ENCODE data around the gene TTC9B. TPM values are rescaled to one million over a fixed set of nuclear protein-coding genes. Genes with fewer than 3 reads are reported as not detected.

Gene TTC9B
- polyA plus RNA-seq, 1 donor from 2014 or later, result 25.0 TPM

Other genes starting within 250 kb of the TTC9B start
- gene PSMC4, start 247.2 kb downstream of the TTC9B start, polyA plus RNA-seq (ENCODE audit: insufficient read depth, low read depth, low replicate concordance), result 99.9 TPM
- 0.29 TPM for gene ZNF546, start 221.3 kb downstream of the TTC9B start, polyA plus RNA-seq (ENCODE audit: insufficient read depth, low read depth, low replicate concordance)
- 0.88 TPM for gene ZNF780B, start 162.2 kb downstream of the TTC9B start, polyA plus RNA-seq (ENCODE audit: insufficient read depth, low read depth, low replicate concordance)
- 1.9 TPM for gene ZNF780A, start 127.4 kb downstream of the TTC9B start, polyA plus RNA-seq (ENCODE audit: insufficient read depth, low read depth, low replicate concordance)
- gene MAP3K10, start 27.0 kb downstream of the TTC9B start, polyA plus RNA-seq (ENCODE audit: insufficient read depth, low read depth, low replicate concordance), result 45.2 TPM
- gene CCNP, start 8.3 kb upstream of the TTC9B start, polyA plus RNA-seq (ENCODE audit: insufficient read depth, low read depth, low replicate concordance), result 9.7 TPM
- gene AKT2, start 67.0 kb upstream of the TTC9B start, polyA plus RNA-seq (ENCODE audit: insufficient read depth, low read depth, low replicate concordance), result 77.4 TPM
- gene C19orf47, start 130.0 kb upstream of the TTC9B start, polyA plus RNA-seq (ENCODE audit: insufficient read depth, low read depth, low replicate concordance), result 29.0 TPM
- gene PLD3, start 130.3 kb upstream of the TTC9B start, polyA plus RNA-seq (ENCODE audit: insufficient read depth, low read depth, low replicate concordance), result 467 TPM
- gene HIPK4, start 171.8 kb upstream of the TTC9B start, polyA plus RNA-seq (ENCODE audit: insufficient read depth, low read depth, low replicate concordance), result not detected
- gene PRX, start 195.0 kb upstream of the TTC9B start, polyA plus RNA-seq (ENCODE audit: insufficient read depth, low read depth, low replicate concordance), result 2.6 TPM
- 4.6 TPM for gene SERTAD1, start 207.6 kb upstream of the TTC9B start, polyA plus RNA-seq (ENCODE audit: insufficient read depth, low read depth, low replicate concordance)
- gene SERTAD3, start 226.0 kb upstream of the TTC9B start, polyA plus RNA-seq (ENCODE audit: insufficient read depth, low read depth, low replicate concordance), result 10.5 TPM
- gene BLVRB, start 247.4 kb upstream of the TTC9B start, polyA plus RNA-seq (ENCODE audit: insufficient read depth, low read depth, low replicate concordance), result 24.4 TPM
- 36.8 TPM for gene SPTBN4, start 248.6 kb upstream of the TTC9B start, polyA plus RNA-seq (ENCODE audit: insufficient read depth, low read depth, low replicate concordance)